ENCODE results near the gene ZNF546. TPM values are rescaled to one million over a fixed set of nuclear protein-coding genes. Genes with fewer than 3 reads are reported as not detected.
"Not testable (repeated sequence)": the region's sequence is repeated elsewhere in the genome, so short reads cannot be mapped to it uniquely, and the experiment has no call there.

ZNF546 gene
- polyA plus RNA-seq (2013, experiment 1 of 2) = 1.2 TPM
- 0.70 TPM for polyA plus RNA-seq (2013, experiment 2 of 2)

- Histone ChIP-seq H3K27me3 (ENCODE audit: insufficient read depth, low read length) (no peaks in the 10 kb centered on the region), H3K27ac (ENCODE audit: low read depth, low read length) (no peak within 1 kb of the TSS), H3K4me3 (ENCODE audit: low read length) (peak within 1 kb of the TSS; percentile 92), H3K4me1 (ENCODE audit: insufficient read depth, low read length) (no peaks in the 10 kb centered on the region), H3K9ac (ENCODE audit: low read depth, low read length) (peak within 1 kb of the TSS; percentile 79), H3K9me3 (ENCODE audit: insufficient read depth, low read depth, low read length) (peaks cover 16% of the 10 kb centered on the region), H3K36me3 (ENCODE audit: insufficient read depth, low read length) (no peaks in the 10 kb centered on the region)
- WGBS = 7% methylated on average over 53 of the region's 53 CpGs
These were observed at the start of gene ZNF546 for GRCh38 chr19:39996811-39997637. Gene ZNF546, plus strand, starts transcription at chr19:39997060. Its CDS starts 1,267 bp downstream, at chr19:39998327.

DNA sequence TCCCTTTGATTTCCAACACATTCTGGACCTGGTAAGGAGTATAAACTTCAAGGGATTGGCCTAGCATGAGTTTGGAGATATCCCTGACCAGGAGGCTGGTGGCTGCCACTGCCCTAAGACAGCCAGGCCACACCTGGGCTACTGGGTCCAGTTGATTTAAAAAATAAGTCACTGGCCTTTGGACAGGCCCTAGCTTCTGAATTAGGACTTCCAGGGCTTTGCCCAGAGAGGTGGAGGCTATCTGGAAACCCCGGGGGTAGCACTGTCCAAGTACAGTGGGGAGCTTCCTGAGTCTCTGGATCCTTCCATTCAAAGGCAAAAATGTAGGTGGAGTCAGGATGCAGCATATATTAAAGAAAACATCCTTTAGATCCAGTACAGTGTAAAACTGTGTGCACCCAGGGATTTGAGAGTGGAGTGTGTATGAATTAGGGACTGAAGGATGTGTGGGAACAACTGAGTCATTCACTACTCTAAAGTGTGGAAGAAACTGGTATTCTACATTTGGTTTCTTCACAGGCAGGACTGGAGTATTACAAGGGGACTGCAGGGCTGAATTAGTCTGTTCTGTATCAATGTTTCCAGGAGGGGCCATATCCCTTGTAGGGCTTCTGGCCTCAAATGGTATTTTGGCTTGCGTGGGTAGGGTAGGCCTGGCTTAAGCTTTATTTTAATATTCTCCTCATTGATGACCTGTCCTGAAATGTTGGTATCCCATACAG lies 47.7 kb upstream of the ZNF546 start:
- Histone ChIP-seq H3K9me3 (ENCODE audit: insufficient read depth, low read depth, low read length) (no peaks in the 10 kb centered on the region), H3K9ac (ENCODE audit: low read depth, low read length) (no peak overlapping the region), H3K4me1 (ENCODE audit: insufficient read depth, low read length) (no peaks in the 10 kb centered on the region), H3K27me3 (ENCODE audit: insufficient read depth, low read length) (no peaks in the 10 kb centered on the region), H3K36me3 (ENCODE audit: insufficient read depth, low read length) (no peaks in the 10 kb centered on the region), H3K27ac (ENCODE audit: low read depth, low read length) (no peak overlapping the region), H3K4me3 (ENCODE audit: low read length) (no peak overlapping the region)
- WGBS = 89% methylated on average over 1 of the region's 2 CpGs

GRCh38 chr19:39951065-39951650 lies 45.7 kb upstream of the ZNF546 start:
- no peak overlapping the region for H3K27ac ChIP-seq (ENCODE audit: low read depth, low read length)
- no peaks in the 10 kb centered on the region for H3K4me1 ChIP-seq (ENCODE audit: insufficient read depth, low read length)
- no peaks in the 10 kb centered on the region for H3K27me3 ChIP-seq (ENCODE audit: insufficient read depth, low read length)
- no peaks in the 10 kb centered on the region for H3K9me3 ChIP-seq (ENCODE audit: insufficient read depth, low read depth, low read length)
- H3K9ac ChIP-seq (ENCODE audit: low read depth, low read length) = no peak overlapping the region
- WGBS = 100% methylated on average over 2 of the region's 2 CpGs
- H3K4me3 ChIP-seq (ENCODE audit: low read length) = no peak overlapping the region
- H3K36me3 ChIP-seq (ENCODE audit: insufficient read depth, low read length) = no peaks in the 10 kb centered on the region

DNA sequence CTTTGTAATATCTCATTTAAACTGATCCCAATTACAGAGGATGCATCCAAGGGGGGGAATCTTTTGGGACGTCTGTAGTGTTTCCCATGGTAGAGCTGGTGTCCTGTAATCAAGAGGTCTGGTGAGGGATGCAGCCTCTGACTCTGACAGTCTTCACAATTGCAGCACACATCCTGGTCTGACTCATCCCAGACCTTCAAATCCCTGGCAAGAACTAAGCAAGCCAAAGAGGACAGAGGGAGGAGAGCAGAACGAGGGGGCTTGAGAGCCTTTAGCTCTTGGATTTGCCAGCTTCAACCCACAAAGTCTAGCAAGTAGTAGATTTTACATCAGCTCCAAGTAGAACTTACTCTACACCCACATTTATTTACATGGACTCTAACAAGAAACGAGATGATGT lies 45.2 kb upstream of the ZNF546 start:
- Histone ChIP-seq H3K27ac (ENCODE audit: low read depth, low read length) (no peak overlapping the region), H3K4me3 (ENCODE audit: low read length) (no peak overlapping the region), H3K27me3 (ENCODE audit: insufficient read depth, low read length) (no peaks in the 10 kb centered on the region), H3K4me1 (ENCODE audit: insufficient read depth, low read length) (no peaks in the 10 kb centered on the region), H3K9me3 (ENCODE audit: insufficient read depth, low read depth, low read length) (no peaks in the 10 kb centered on the region), H3K9ac (ENCODE audit: low read depth, low read length) (no peak overlapping the region), H3K36me3 (ENCODE audit: insufficient read depth, low read length) (no peaks in the 10 kb centered on the region)
- whole genome bisulfite sequencing = 87% methylated on average over 3 of the region's 3 CpGs

DNA sequence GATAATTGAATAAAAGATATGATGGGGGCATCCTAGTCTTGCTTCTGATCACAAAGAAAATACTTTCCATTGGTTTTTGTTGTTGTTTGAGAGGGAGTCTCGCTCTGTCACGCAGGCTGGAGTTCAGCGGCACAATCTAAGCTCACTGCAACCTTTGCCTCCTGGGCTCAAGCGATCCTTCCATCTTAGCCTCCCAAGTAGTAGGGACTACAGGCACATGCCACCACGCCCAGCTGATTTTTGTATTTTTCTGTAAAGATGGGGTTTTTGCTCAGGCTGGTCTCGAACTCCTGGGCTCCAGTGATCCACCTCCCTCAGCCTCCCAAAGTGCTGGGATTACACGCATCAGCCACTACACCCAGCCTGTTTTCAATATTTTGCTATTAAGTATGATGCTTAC lies 42.9 kb upstream of the ZNF546 start:
- Histone ChIP-seq H3K27me3 (ENCODE audit: insufficient read depth, low read length) (no peaks in the 10 kb centered on the region), H3K36me3 (ENCODE audit: insufficient read depth, low read length) (no peaks in the 10 kb centered on the region), H3K9me3 (ENCODE audit: insufficient read depth, low read depth, low read length) (no peaks in the 10 kb centered on the region), H3K4me1 (ENCODE audit: insufficient read depth, low read length) (0 out of 2 replicates have a peak, but pooled peaks cover 2% of the 10 kb centered on the region), H3K9ac (ENCODE audit: low read depth, low read length) (no peak overlapping the region), H3K27ac (ENCODE audit: low read depth, low read length) (no peak overlapping the region), H3K4me3 (ENCODE audit: low read length) (no peak overlapping the region)
- 92% methylated on average over 5 of the region's 7 CpGs for WGBS

DNA sequence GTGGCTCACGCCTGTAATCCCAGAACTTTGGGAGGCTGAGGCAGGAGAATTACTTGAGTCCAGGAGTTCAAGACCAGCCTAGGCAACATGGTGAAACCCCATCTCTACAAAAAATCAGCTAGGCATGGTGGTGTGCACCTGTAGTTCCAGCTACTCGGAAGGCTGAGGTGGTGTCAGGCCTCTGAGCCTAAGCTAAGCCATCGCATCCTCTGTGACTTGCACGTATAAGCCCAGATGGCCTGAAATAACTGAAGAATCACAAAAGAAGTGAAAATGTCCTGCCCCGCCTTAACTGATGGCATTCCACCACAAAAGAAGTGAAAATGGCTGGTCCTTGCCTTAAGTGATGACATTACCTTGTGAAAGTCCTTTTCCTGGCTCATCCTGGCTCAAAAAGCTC lies 39.0 kb upstream of the ZNF546 start:
- not testable (repeated sequence) for H3K9ac ChIP-seq (ENCODE audit: low read depth, low read length); H3K36me3 ChIP-seq (ENCODE audit: insufficient read depth, low read length); H3K9me3 ChIP-seq (ENCODE audit: insufficient read depth, low read depth, low read length); H3K4me1 ChIP-seq (ENCODE audit: insufficient read depth, low read length); H3K4me3 ChIP-seq (ENCODE audit: low read length); H3K27ac ChIP-seq (ENCODE audit: low read depth, low read length); H3K27me3 ChIP-seq (ENCODE audit: insufficient read depth, low read length)
- WGBS = 67% methylated on average over 5 of the region's 5 CpGs

GRCh38 chr19:39958942-39959341 lies 37.9 kb upstream of the ZNF546 start:
- H3K36me3 ChIP-seq (ENCODE audit: insufficient read depth, low read length); H3K27ac ChIP-seq (ENCODE audit: low read depth, low read length); H3K4me3 ChIP-seq (ENCODE audit: low read length); H3K9ac ChIP-seq (ENCODE audit: low read depth, low read length); H3K27me3 ChIP-seq (ENCODE audit: insufficient read depth, low read length); H3K4me1 ChIP-seq (ENCODE audit: insufficient read depth, low read length); H3K9me3 ChIP-seq (ENCODE audit: insufficient read depth, low read depth, low read length): not testable (repeated sequence)
- WGBS = 87% methylated on average over 3 of the region's 3 CpGs

GRCh38 chr19:39959407-39959806 lies 37.5 kb upstream of the ZNF546 start:
- H3K36me3 ChIP-seq (ENCODE audit: insufficient read depth, low read length); H3K4me1 ChIP-seq (ENCODE audit: insufficient read depth, low read length); H3K4me3 ChIP-seq (ENCODE audit: low read length); H3K9ac ChIP-seq (ENCODE audit: low read depth, low read length); H3K27ac ChIP-seq (ENCODE audit: low read depth, low read length); H3K9me3 ChIP-seq (ENCODE audit: insufficient read depth, low read depth, low read length); H3K27me3 ChIP-seq (ENCODE audit: insufficient read depth, low read length): not testable (repeated sequence)
- WGBS = 74% methylated on average over 6 of the region's 13 CpGs

DNA sequence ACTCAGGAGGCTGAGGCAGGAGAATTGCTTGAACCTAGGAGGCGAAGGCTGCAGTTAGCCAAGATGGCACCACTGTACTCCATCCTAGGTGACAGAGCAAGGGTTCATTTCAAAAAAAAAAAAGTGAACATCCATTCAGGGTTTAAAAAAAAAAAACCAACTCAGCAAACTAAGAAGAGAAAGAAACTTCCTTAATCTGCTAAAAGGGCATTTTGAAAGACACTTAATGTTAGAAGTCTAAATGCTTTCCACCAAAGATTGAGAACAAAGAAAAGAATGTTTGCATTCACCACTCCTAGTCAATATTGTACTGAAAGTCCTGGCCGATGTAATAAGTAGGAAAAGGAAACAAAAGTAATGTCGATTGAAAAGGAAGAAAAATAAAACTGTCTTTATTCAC lies 33.0 kb upstream of the ZNF546 start:
- WGBS = 95% methylated on average over 1 of the region's 3 CpGs

GRCh38 chr19:39966617-39967016 lies 30.2 kb upstream of the ZNF546 start:
- Histone ChIP-seq H3K4me3 (ENCODE audit: low read length) (no peak overlapping the region), H3K9me3 (ENCODE audit: insufficient read depth, low read depth, low read length) (no peaks in the 10 kb centered on the region), H3K36me3 (ENCODE audit: insufficient read depth, low read length) (no peaks in the 10 kb centered on the region), H3K4me1 (ENCODE audit: insufficient read depth, low read length) (no peaks in the 10 kb centered on the region), H3K27me3 (ENCODE audit: insufficient read depth, low read length) (no peaks in the 10 kb centered on the region), H3K9ac (ENCODE audit: low read depth, low read length) (no peak overlapping the region), H3K27ac (ENCODE audit: low read depth, low read length) (no peak overlapping the region)
- 94% methylated on average over 6 of the region's 6 CpGs for WGBS

More for the DNA sequence above, 33.0 kb upstream of the ZNF546 start:
- Histone ChIP-seq H3K4me1 (ENCODE audit: insufficient read depth, low read length) (peaks cover 6% of the 10 kb centered on the region; the same call in 1 of the 2 replicates), H3K4me3 (ENCODE audit: low read length) (no peak overlapping the region), H3K27me3 (ENCODE audit: insufficient read depth, low read length) (no peaks in the 10 kb centered on the region), H3K9me3 (ENCODE audit: insufficient read depth, low read depth, low read length) (no peaks in the 10 kb centered on the region), H3K9ac (ENCODE audit: low read depth, low read length) (no peak overlapping the region), H3K36me3 (ENCODE audit: insufficient read depth, low read length) (no peaks in the 10 kb centered on the region), H3K27ac (ENCODE audit: low read depth, low read length) (no peak overlapping the region)

GRCh38 chr19:39967561-39967960 lies 29.3 kb upstream of the ZNF546 start:
- Histone ChIP-seq H3K9me3 (ENCODE audit: insufficient read depth, low read depth, low read length) (no peaks in the 10 kb centered on the region), H3K27ac (ENCODE audit: low read depth, low read length) (no peak overlapping the region), H3K4me1 (ENCODE audit: insufficient read depth, low read length) (0 out of 2 replicates have a peak, but pooled peaks cover 4% of the 10 kb centered on the region), H3K9ac (ENCODE audit: low read depth, low read length) (no peak overlapping the region), H3K4me3 (ENCODE audit: low read length) (no peak overlapping the region), H3K27me3 (ENCODE audit: insufficient read depth, low read length) (no peaks in the 10 kb centered on the region), H3K36me3 (ENCODE audit: insufficient read depth, low read length) (peaks cover 5% of the 10 kb centered on the region)
- WGBS = 94% methylated on average over 9 of the region's 9 CpGs

All from HUES64 (cell line).